GM19238 (cell line): Measurements from ENCODE around the gene RNU6-7.

ENCODE experiments used
- DNase-seq: peaks from one replicate; pipeline ENCODE4 v3.0.0; 2011; ENCODE audit warnings: low spot score; ENCODE audit not compliant: insufficient read length

Gene RNU6-7

GRCh38 chr14:32203928-32204357 is 2.1 kb downstream of the RNU6-7 start:
- no peak for DNase-seq

GRCh38 chr14:32205554-32205953 is 3.7 kb downstream of the RNU6-7 start:
- no peak for DNase-seq

GRCh38 chr14:32205984-32206383 is 4.1 kb downstream of the RNU6-7 start:
- no peak for DNase-seq

- no peak for DNase-seq
These were observed 4.7 kb downstream of the RNU6-7 start for GRCh38 chr14:32206552-32206951.

- DNase-seq = no peak
These were observed 6.6 kb downstream of the RNU6-7 start for GRCh38 chr14:32208490-32208889.

- DNase-seq = no peak
These were observed 7.6 kb downstream of the RNU6-7 start for GRCh38 chr14:32209471-32209870.

- no peak for DNase-seq
These were observed 9.2 kb downstream of the RNU6-7 start for GRCh38 chr14:32211068-32211404.

- no peak for DNase-seq
These were observed 11.0 kb downstream of the RNU6-7 start for GRCh38 chr14:32212833-32213232.

- DNase-seq = no peak
These were observed 15.5 kb downstream of the RNU6-7 start for GRCh38 chr14:32217301-32217700.

GRCh38 chr14:32224737-32225377 is 23.0 kb downstream of the RNU6-7 start:
- no peak for DNase-seq

- no peak for DNase-seq
These were observed 23.6 kb downstream of the RNU6-7 start for GRCh38 chr14:32225378-32225920.

- DNase-seq = no peak
These were observed 24.2 kb downstream of the RNU6-7 start for GRCh38 chr14:32226056-32226455.

- DNase-seq = no peak
These were observed 28.3 kb downstream of the RNU6-7 start for GRCh38 chr14:32230181-32230580.

GRCh38 chr14:32230695-32231280 is 28.9 kb downstream of the RNU6-7 start:
- DNase-seq = no peak

- DNase-seq = no peak
These were observed 30.6 kb downstream of the RNU6-7 start for GRCh38 chr14:32232481-32232880.

GRCh38 chr14:32233260-32233659 is 31.4 kb downstream of the RNU6-7 start:
- no peak for DNase-seq

GRCh38 chr14:32244404-32244803 is 42.6 kb downstream of the RNU6-7 start:
- no peak for DNase-seq

- DNase-seq = no peak
These were observed 44.9 kb downstream of the RNU6-7 start for GRCh38 chr14:32246751-32247150.

GRCh38 chr14:32249371-32249770 is 47.5 kb downstream of the RNU6-7 start:
- DNase-seq = no peak

- no peak for DNase-seq
These were observed 47.9 kb downstream of the RNU6-7 start for GRCh38 chr14:32249780-32250179.

- no peak for DNase-seq
These were observed 48.8 kb downstream of the RNU6-7 start for GRCh38 chr14:32250681-32251080.

- no peak for DNase-seq
These were observed 49.7 kb downstream of the RNU6-7 start for GRCh38 chr14:32251530-32251929.
